GM12878 (cell line): ENCODE measurements around the gene CIRBP. TPM values are rescaled to one million over a fixed set of nuclear protein-coding genes. Genes with fewer than 3 reads are reported as not detected.

Experiments
- ATAC-seq: fragments of 200-7000 bp; cut with Tn5 transposase; 3 replicates; pipeline ENCODE4 v1.9.1; 2020; ENCODE audit warnings: mild to moderate bottlenecking, moderate library complexity
- BruUV-seq: library from RNA; stranded (reverse); fragments of 400-500 nt; replicated peaks from 2 replicates; lab custom pipeline; 2021; lab: Mats Ljungman, UMichigan
- CTCF ChIA-PET: fragments of 300-600 bp; sonication (Branson Sonifier 250); formaldehyde crosslinking; extraction: SDS; loops from one replicate; lab custom pipeline; 2021; ENCODE audit warnings: inconsistent platforms; lab: Yijun Ruan, JAX
- POLR2A ChIA-PET: fragments of 350-600 bp; formaldehyde crosslinking; extraction: SDS; loops from one replicate; lab custom pipeline; 2021; ENCODE audit warnings: inconsistent platforms; lab: Charles Lee
- RAD21 ChIA-PET: fragments of 300-600 bp; sonication (Branson Sonifier 250); formaldehyde crosslinking; loops from one replicate; lab custom pipeline; 2023; ENCODE audit warnings: antibody characterized with exemption; ENCODE audit not compliant: unreplicated experiment; lab: Charles Lee
- SMC1A ChIA-PET: fragments of 300-600 bp; sonication (Branson Sonifier 250); formaldehyde crosslinking; loops from one replicate; lab custom pipeline; 2023; ENCODE audit not compliant: unreplicated experiment, uncharacterized antibody; lab: Charles Lee
- DNase-seq: peaks from one replicate; pipeline ENCODE4 v3.0.0-alpha.2; 2011; ENCODE audit warnings: low read depth, low spot score
- FAIRE-seq: peaks from 3 replicates; lab custom pipeline; 2011; peaks lifted over from hg19 to GRCh38; lab: Jason Lieb, UNC
- H2AFZ ChIP-seq: 2 replicates; pipeline ENCODE4 v1.6.0; 2011; ENCODE audit warnings: low read depth, low read length, control low read depth; ENCODE audit not compliant: control insufficient read depth
- H3K27ac ChIP-seq: 2 replicates; pipeline ENCODE4 v1.5.1; 2011; ENCODE audit warnings: control low read depth; ENCODE audit not compliant: control insufficient read depth, insufficient read depth
- H3K27me3 ChIP-seq, 2 experiments: replicated peaks in 1 of 2; 2 replicates each; pipeline versions ENCODE4 v1.6.0 to v1.6.1; 2011; ENCODE audit warnings: low read length in 1 of 2; ENCODE audit not compliant: control insufficient read depth in 2 of 2, insufficient read depth in 2 of 2
- H3K36me3 ChIP-seq, 2 experiments: 2 replicates each; pipeline ENCODE4 v1.5.1; 2011; ENCODE audit warnings: low read length in 1 of 2; ENCODE audit not compliant: control insufficient read depth in 2 of 2, insufficient read depth in 2 of 2
- H3K4me1 ChIP-seq: 2 replicates; pipeline ENCODE4 v1.6.1; 2011; ENCODE audit warnings: mild to moderate bottlenecking, low read length, moderate library complexity, mixed read lengths; ENCODE audit not compliant: control insufficient read depth, insufficient read depth
- H3K4me2 ChIP-seq: 2 replicates; pipeline ENCODE4 v1.6.0; 2011; ENCODE audit warnings: control low read depth; ENCODE audit not compliant: control insufficient read depth, insufficient read depth
- H3K4me3 ChIP-seq: fragments of 200-600 bp; sonication (generic); 2 replicates; pipeline ENCODE4 v1.5.1; 2016
- H3K79me2 ChIP-seq: 2 replicates; pipeline ENCODE4 v1.6.0; 2011; ENCODE audit warnings: low read length; ENCODE audit not compliant: control insufficient read depth, insufficient read depth
- H3K9ac ChIP-seq: 2 replicates; pipeline ENCODE4 v1.8.0; 2011; ENCODE audit warnings: low read length, control low read depth, mixed read lengths; ENCODE audit not compliant: control insufficient read depth, insufficient read depth
- H3K9me3 ChIP-seq: replicated peaks from 3 replicates; pipeline ENCODE4 v1.5.1; 2011; ENCODE audit warnings: mild to moderate bottlenecking, low read length; ENCODE audit not compliant: control insufficient read depth, insufficient read depth
- H4K20me1 ChIP-seq: 2 replicates; pipeline ENCODE4 v1.6.0; 2011; ENCODE audit not compliant: control insufficient read depth, insufficient read depth
- BHLHE40 ChIP-seq, 2 experiments: fragments of 450-650 bp in 1 of 2; IDR thresholded peaks; 2 replicates each; pipeline ENCODE4 v1.6.1; 2011 to 2017; ENCODE audit warnings: low read depth in 2 of 2, borderline replicate concordance in 1 of 2, improper control_type of control experiment in 1 of 2, low read length in 1 of 2, mild to moderate bottlenecking in 1 of 2
- CTCF ChIP-seq, 3 experiments: IDR thresholded peaks in 2 of 3; conservative IDR thresholded peaks in 1 of 3; 2 replicates each; pipeline ENCODE4 v1.5.1; 2011; ENCODE audit warnings: low read depth in 3 of 3, low read length in 3 of 3, mild to moderate bottlenecking in 3 of 3, control low read depth in 2 of 3, moderate library complexity in 2 of 3, inconsistent platforms in 1 of 3, mixed read lengths in 1 of 3; ENCODE audit not compliant: control insufficient read depth in 2 of 3, insufficient read depth in 1 of 3; ENCODE audit errors: extremely low read depth in 1 of 3
- EGR1 ChIP-seq, 2 experiments: IDR thresholded peaks; 1 replicate in 1 of 2; 2 replicates in 1 of 2; pipeline ENCODE4 v1.6.1; 2011 to 2012; ENCODE audit warnings: low read depth in 2 of 2, low read length in 2 of 2, borderline replicate concordance in 1 of 2, mild to moderate bottlenecking in 1 of 2, moderate library complexity in 1 of 2
- IKZF1 ChIP-seq: fragments of 450-650 bp; conservative IDR thresholded peaks from 2 replicates; pipeline ENCODE4 v1.6.1; 2017; ENCODE audit warnings: antibody characterized with exemption, mild to moderate bottlenecking
- LARP7 ChIP-seq: fragments of 450-650 bp; IDR thresholded peaks from 2 replicates; pipeline ENCODE4 v1.6.1; 2017; ENCODE audit warnings: mild to moderate bottlenecking
- MEF2B ChIP-seq: fragments of 450-650 bp; IDR thresholded peaks from 2 replicates; pipeline ENCODE4 v1.6.1; 2018; ENCODE audit warnings: mild to moderate bottlenecking, moderate library complexity; ENCODE audit not compliant: partially characterized antibody, poor library complexity, severe bottlenecking
- NFXL1 ChIP-seq: fragments of 450-650 bp; IDR thresholded peaks from 2 replicates; pipeline ENCODE4 v1.6.1; 2017; ENCODE audit warnings: antibody characterized with exemption, mild to moderate bottlenecking, borderline replicate concordance
- NR2F1 ChIP-seq: fragments of 450-650 bp; conservative IDR thresholded peaks from 2 replicates; pipeline ENCODE4 v1.6.1; 2017; ENCODE audit warnings: mild to moderate bottlenecking
- RAD21 ChIP-seq: IDR thresholded peaks from 2 replicates; pipeline ENCODE4 v1.6.1; 2011; ENCODE audit warnings: mild to moderate bottlenecking, low read depth, low read length, moderate library complexity; ENCODE audit not compliant: insufficient read depth
- RB1 ChIP-seq: fragments of 450-650 bp; formaldehyde crosslinking; IDR thresholded peaks from 2 replicates; pipeline ENCODE4 v1.6.1; 2017; ENCODE audit warnings: mild to moderate bottlenecking, borderline replicate concordance
- SMAD1 ChIP-seq: fragments of 450-650 bp; IDR thresholded peaks from 2 replicates; pipeline ENCODE4 v1.6.1; 2018; ENCODE audit warnings: mild to moderate bottlenecking, low read depth; ENCODE audit not compliant: partially characterized antibody
- SMC3 ChIP-seq: IDR thresholded peaks from 2 replicates; pipeline ENCODE4 v1.6.1; 2011; ENCODE audit warnings: low read length, improper control_type of control experiment, borderline replicate concordance
- SREBF1 ChIP-seq: IDR thresholded peaks from 2 replicates; pipeline ENCODE4 v1.6.1; 2012; ENCODE audit warnings: mild to moderate bottlenecking, low read length
- WRNIP1 ChIP-seq: IDR thresholded peaks from 2 replicates; pipeline ENCODE4 v1.6.1; 2011; ENCODE audit warnings: low read depth, low read length, improper control_type of control experiment, borderline replicate concordance
- YY1 ChIP-seq: IDR thresholded peaks from 2 replicates; pipeline ENCODE4 v1.6.1; 2011; ENCODE audit warnings: low read depth, mild to moderate bottlenecking, low read length
- ZBTB40 ChIP-seq: fragments of 450-650 bp; IDR thresholded peaks from 2 replicates; pipeline ENCODE4 v1.6.1; 2016; ENCODE audit warnings: mild to moderate bottlenecking, moderate library complexity, borderline replicate concordance
- ZNF217 ChIP-seq: fragments of 450-650 bp; IDR thresholded peaks from 2 replicates; pipeline ENCODE4 v1.6.1; 2017; ENCODE audit warnings: antibody characterized with exemption, mild to moderate bottlenecking
- WGBS: methylation state at CpG from one replicate; pipeline ENCODE4 v1.1.6; 2016; ENCODE audit warnings: low lambda C conversion rate; ENCODE audit not compliant: insufficient replicate concordance, insufficient coverage; ENCODE audit errors: missing lambda C conversion rate; 5-methylcytosine and 5-hydroxymethylcytosine counted together
- in situ Hi-C: fragments of 300-500 bp; cut with MboI; formaldehyde crosslinking; loops from 9 replicates; pipeline ENCODE4 v1.14.3; 2018; ENCODE audit warnings: mixed read lengths
- intact Hi-C: fragments of 100-400 bp; cut with micrococcal nuclease; formaldehyde crosslinking; loops from one replicate; pipeline ENCODE4 v1.14.2; 2022; ENCODE audit not compliant: unreplicated experiment
- polyA plus RNA-seq, 11 experiments: library from polyadenylated mRNA; depleted of rRNA in 4 of 11; unstranded in 6 of 11; stranded (reverse) in 5 of 11; fragments of >200 nt; fragmentation: Nextera tagmentation in 4 of 11; fragmentation: Illumina TruSeq in 1 of 11; extraction: Ambion mirVana in 4 of 11; extraction: Trizol in 1 of 11; gene quantifications; 1 replicate in 1 of 11; 2 replicates in 10 of 11; pipeline versions ENCODE4 v1.2.1 to v1.2.3, GENCODE V29; 2011 to 2016; ENCODE audit warnings: inconsistent platforms in 2 of 11, missing spikeins in 2 of 11, low read depth in 1 of 11
- total RNA-seq, 4 experiments: library from RNA; depleted of rRNA in 3 of 4; stranded (reverse); fragments of >200 nt in 3 of 4; fragmentation: Illumina TruSeq in 1 of 4; extraction: Trizol in 1 of 4; gene quantifications; 2 replicates each; pipeline versions ENCODE4 v1.2.1 to v1.2.3, GENCODE V29; 2013 to 2021

CIRBP gene
- total and polyA plus RNA-seq, 10 of the 15 experiments (the other 5 are each of a cell fraction or from before 2014, with no cell fraction given): 27.6 to 335 (median 229) TPM

DNA sequence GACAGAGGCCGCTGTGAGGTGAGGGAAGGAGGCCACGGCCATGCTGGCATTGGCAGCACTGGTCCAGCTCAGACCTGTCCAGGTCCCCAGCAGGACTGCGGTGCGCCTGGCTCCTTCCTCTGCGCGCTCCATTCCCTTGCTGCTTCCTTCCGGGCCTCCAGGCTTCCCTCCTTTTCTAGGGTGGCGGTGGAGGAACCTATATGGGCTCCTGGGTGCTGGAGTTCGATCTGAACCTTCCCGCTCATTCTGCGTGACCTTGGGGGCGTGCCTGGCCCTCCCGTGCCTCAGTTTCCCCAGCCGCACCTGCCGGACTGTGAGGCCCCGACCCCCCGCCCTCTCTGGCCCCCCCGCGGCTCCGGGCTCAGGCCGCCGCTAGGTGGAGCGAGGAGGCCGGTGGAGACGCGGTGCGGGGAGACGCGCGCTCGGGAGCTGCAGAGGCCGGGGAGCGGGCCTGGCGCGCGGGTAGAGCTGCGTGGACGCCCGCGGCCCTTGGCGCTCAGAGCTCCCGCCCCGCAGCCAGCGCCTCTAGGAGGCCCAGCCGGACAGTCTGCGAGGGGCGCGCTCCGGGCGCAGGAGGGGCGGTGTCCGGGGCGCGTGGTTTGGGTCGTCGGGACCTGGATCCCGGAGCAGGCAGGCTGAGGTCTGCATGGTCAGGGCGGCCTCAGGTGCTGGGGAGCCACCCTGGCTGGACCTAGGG lies 46.5 kb downstream of the CIRBP start:
- Histone ChIP-seq H3K4me3 (no peak overlapping the region), H3K79me2 (no peaks in the 10 kb centered on the region), H3K9ac (no peak overlapping the region), H3K4me2 (peak overlapping the region; percentile 48; the same call in 1 of the 2 replicates), H3K27me3 (no peaks in the 10 kb centered on the region), H3K36me3 (no peaks in the 10 kb centered on the region), H3K9me3 (no peaks in the 10 kb centered on the region), H2AFZ (no peak overlapping the region), H4K20me1 (no peaks in the 10 kb centered on the region), H3K4me1 (peaks cover 3% of the 10 kb centered on the region; the same call in 1 of the 2 replicates), H3K27ac (no peak overlapping the region)
- ChIA-PET SMC1A (interaction anchor here (0.5 to 1.0 kb wide), 2 partner anchors 57 to 60 kb away, joined by 3 to 7 read pairs; no protein-coding TSS in a partner anchor), POLR2A (interaction anchor here (0.6 kb wide), 1 partner anchor 12 kb away, joined by 3 read pairs; no protein-coding TSS in a partner anchor), CTCF (interaction anchor here (0.7 to 5.3 kb wide), 12 partner anchors 11 to 129 kb away, joined by 3 to 42 read pairs (median 3); no protein-coding TSS in a partner anchor), RAD21 (interaction anchor here (0.6 to 3.2 kb wide), 4 partner anchors 48 to 90 kb away, joined by 5 to 11 read pairs (median 6); no protein-coding TSS in a partner anchor)
- intact Hi-C loops (loop anchor here (1.0 kb wide), 1 partner anchor 57 kb away; no protein-coding TSS in a partner anchor), in situ Hi-C loops (loop anchor here (5.0 kb wide), 1 partner anchor 57 kb away; no protein-coding TSS in a partner anchor)
- BruUV-seq: no TSS peak
- FAIRE-seq: no peak
- DNase-seq: no peak
- ATAC-seq: peak; percentile 94
- WGBS: 14% methylated on average over 54 of the region's 58 CpGs
- peak; percentile 60 for TF ChIP-seq SMC3
- TF ChIP-seq EGR1 (IDR thresholded peaks at IDR 0.05; ENCODE audit: borderline replicate concordance in 1 of 2, low read depth in 2 of 2, low read length in 2 of 2): 0 out of 3 replicates have a peak, but pooled peaks of 1 of the 2 experiments have one; percentile 10
- peak in 1 of 2 experiments; percentile 18; a peak in 1 of 4 replicates for TF ChIP-seq BHLHE40 (IDR thresholded peaks at IDR 0.05; ENCODE audit: borderline replicate concordance in 1 of 2, low read depth in 2 of 2, low read length in 1 of 2)
- peak; percentile 47; the same call in 1 of the 2 replicates for TF ChIP-seq YY1
- peak; percentile 51; the same call in 1 of the 2 replicates for TF ChIP-seq LARP7
- no peak for TF ChIP-seq ZNF217
- TF ChIP-seq ZBTB40: no peak
- peak; percentile 39 to 69 (median 65); a peak in 5 of 6 replicates for TF ChIP-seq CTCF (IDR thresholded peaks at IDR 0.05 in 2 of 3, conservative IDR thresholded peaks at IDR 0.05 in 1 of 3; ENCODE audit: control insufficient read depth in 2 of 3, extremely low read depth in 1 of 3, insufficient read depth in 1 of 3, low read depth in 3 of 3, low read length in 3 of 3)
- no peak for TF ChIP-seq WRNIP1
- TF ChIP-seq RB1: no peak
- TF ChIP-seq NR2F1: 0 out of 2 replicates have a peak, but pooled peaks have one; percentile 17
- TF ChIP-seq IKZF1: peak; percentile 43
- no peak for TF ChIP-seq MEF2B
- no peak for TF ChIP-seq NFXL1
- no peak for TF ChIP-seq SMAD1
- TF ChIP-seq SREBF1: no peak
- TF ChIP-seq RAD21: peak; percentile 86
